ENCODE data around the gene HIVEP2. TPM values are rescaled to one million over a fixed set of nuclear protein-coding genes. Genes with fewer than 3 reads are reported as not detected.

The HIVEP2 gene
- polyA plus RNA-seq, 3 donors = 11.8 to 15.2 (median 11.9) TPM

DNA sequence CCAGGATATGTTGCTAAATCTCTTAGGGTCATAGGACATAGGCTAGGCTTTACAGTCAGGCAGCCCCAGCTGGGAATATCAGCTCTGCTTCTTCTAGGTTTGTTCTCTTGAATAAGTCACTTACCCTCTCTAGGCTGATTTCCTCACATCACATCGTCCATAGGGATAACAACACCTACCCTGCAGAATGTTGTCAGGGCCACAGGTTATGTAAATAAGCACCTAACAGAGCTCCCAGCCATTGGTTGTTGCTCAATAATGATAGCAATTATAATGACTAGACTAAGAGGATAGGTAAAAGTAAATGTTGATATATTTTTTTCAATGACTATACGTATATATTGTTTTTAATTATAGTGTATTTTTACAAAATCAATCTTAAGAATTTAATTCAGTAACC, 135.0 kb downstream of the HIVEP2 start:
- DNase-seq (ENCODE audit: extremely low read depth in 1 of 11, low read depth in 9 of 11, low spot score in 4 of 11) = no peak

DNA sequence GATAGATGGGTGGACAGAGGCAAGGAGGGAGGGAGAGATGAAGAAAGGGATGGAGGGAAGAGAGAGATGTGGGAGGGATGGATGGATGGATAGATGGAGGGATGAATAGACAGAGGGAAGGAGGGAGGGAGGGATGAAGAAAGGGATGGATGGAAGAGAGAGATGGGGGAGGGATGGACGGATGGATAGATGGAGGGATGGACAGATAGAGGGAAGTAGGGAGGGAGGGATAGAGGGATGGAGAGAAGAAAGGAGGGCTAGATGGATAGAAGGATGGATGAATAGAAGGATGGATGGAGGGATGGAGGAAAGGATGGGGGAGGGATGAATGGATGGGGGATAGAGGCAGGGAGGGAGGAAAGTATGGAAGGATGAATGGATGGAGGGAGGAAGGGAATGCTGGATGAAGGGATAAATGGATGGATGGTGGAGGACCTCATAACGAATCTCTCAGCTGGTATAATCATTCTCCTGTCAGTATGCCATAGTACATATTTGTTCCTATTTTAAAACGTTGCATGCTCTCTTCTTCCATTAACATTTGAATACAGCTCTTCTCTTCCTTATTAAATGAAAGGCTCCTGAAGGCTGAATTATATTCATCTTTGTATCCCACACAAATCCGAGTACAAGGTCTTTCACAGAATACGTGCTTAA, 136.4 kb downstream of the HIVEP2 start:
- DNase-seq (ENCODE audit: extremely low read depth in 1 of 11, low read depth in 9 of 11, low spot score in 4 of 11) = no peak

DNA sequence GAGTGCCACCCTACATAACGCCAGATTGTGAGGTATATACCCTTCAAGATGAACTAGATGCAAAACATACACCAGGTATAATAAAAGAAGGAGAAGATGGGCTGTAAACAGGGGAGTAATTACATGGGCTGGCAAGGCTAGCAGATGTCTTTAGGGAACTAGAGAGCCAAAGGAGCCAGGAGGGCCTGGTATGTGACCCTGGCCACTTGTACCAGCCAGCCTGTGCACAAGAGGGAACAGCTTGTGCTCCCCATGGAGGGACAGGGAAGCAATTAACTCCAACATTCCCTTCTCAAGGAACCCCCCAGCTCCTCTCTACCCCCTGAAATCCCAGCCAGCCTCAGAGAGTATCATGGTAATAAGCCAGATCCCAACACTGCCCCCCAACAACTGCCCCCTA, 139.9 kb downstream of the HIVEP2 start:
- no peak for DNase-seq (ENCODE audit: extremely low read depth in 1 of 11, low read depth in 9 of 11, low spot score in 4 of 11)

DNA sequence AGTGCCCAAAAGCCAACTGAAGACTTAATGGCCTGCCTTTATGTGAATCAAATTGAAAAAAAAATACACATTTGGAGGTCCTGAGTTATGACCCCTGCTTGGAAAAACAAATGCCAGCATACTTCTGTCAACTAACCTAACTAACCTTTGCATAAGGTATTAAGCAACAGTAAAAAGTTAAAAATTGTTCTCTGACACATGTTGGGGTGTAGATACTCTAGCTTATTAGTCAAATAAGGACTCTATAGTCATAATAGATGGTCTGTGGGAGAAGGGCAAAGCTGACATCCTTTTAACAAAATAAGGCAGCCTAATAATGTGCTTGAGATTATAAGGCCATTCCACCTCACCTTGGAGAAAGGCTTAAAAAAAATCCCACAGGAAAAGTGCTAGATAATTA, 140.5 kb downstream of the HIVEP2 start:
- DNase-seq (ENCODE audit: extremely low read depth in 1 of 11, low read depth in 9 of 11, low spot score in 4 of 11) = no peak

DNA sequence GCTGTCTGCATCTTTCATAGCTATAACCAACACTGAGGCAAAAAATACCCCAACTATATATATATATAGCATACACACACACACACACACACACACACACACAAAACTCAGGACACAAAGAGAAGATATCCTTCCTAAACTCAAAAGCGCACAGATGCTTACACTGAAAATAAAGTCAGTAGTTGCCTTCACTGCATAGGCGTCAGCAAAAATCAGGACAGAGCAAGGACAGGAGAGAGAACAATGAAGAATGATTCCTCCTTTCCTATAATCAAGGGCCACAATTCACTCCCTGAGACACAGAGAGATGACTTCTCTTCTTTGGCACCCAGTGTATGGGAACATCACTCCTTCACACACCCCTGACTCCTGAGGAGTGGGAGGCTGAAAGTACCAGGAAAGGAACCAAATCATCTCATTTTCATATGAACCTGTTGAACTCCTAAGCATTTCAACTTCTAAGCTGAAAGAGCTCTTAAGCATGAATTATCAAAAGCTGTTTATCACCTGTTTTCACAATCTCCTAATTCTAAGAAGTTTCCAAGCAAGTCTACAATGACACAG, 141.4 kb downstream of the HIVEP2 start:
- DNase-seq (ENCODE audit: extremely low read depth in 1 of 11, low read depth in 9 of 11, low spot score in 4 of 11) = no peak

DNA sequence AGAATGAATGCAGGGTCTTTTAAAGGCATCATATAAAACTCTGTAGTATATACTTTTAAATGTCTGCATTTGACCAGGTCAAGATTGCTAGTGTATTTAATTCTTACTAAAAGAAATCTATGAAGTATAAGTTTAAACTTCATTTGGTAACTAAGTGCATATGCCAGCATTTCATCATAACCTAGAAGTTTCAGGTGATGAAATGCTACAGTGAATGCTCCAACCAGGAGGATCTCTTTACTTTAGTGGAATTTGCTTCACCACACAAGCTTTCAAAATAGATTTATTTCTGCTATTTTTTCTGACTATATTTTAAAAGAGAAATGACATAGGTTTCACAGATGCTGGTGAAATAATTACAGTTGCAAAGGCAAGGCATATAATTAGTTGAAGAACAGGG, 141.9 kb downstream of the HIVEP2 start:
- DNase-seq (ENCODE audit: extremely low read depth in 1 of 11, low read depth in 9 of 11, low spot score in 4 of 11) = no peak

DNA sequence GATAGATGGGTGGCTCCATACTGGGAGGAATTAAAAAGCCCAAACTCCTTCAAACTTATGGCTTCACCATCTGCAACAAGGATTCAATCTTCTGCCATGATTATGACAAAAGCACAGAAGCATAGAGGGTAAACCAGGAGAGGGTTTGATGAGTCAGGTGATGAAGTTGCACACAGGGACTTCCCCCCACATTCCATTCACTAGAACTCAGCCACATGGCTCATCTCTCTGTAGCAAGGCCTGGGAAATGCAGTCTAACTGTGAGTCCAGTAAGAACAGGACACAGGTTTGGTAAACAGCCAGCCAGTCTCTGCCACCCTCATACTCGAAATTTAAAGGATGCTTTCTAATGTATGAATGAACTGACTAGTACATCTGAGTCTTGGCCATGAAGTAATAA, 142.9 kb downstream of the HIVEP2 start:
- no peak for DNase-seq (ENCODE audit: extremely low read depth in 1 of 11, low read depth in 9 of 11, low spot score in 4 of 11)

DNA sequence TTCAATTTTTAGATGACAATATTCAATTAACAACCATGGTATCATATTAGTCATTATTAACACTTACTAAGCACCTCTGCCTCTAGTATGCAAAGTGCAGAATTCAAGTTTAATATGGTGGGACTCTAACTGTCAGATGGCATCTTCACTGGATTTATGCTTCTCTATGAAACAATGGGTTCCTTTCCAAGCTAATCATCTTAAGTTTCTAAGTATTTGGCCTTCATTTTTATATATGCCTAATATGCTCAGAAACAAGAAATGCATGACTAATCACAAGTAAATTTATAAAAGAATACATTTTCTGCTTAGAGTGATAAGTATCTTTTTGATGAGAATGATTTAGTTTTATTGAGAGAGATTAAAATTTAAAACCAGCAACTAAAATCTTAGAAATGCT, 144.7 kb downstream of the HIVEP2 start:
- DNase-seq (ENCODE audit: extremely low read depth in 1 of 11, low read depth in 9 of 11, low spot score in 4 of 11) = no peak

DNA sequence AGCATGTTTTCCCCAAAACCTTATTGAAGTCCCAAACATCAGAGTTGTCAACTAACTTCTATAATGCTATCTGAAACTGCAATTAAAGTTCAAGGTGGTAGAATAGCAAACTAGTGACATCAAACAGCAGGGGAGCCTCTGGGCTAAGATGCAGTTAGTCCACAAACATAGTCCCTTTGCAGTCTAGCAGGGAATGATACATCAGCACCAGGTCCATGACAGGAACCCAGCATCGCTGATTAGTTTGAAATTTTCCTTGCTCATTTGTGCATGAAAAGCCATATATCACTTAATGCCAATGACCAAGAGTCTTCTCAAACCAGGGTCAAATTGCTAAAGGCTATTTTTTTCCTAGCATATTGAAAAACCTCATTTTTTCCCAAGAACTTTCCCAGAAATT, 145.3 kb downstream of the HIVEP2 start:
- DNase-seq (ENCODE audit: extremely low read depth in 1 of 11, low read depth in 9 of 11, low spot score in 4 of 11) = no peak

DNA sequence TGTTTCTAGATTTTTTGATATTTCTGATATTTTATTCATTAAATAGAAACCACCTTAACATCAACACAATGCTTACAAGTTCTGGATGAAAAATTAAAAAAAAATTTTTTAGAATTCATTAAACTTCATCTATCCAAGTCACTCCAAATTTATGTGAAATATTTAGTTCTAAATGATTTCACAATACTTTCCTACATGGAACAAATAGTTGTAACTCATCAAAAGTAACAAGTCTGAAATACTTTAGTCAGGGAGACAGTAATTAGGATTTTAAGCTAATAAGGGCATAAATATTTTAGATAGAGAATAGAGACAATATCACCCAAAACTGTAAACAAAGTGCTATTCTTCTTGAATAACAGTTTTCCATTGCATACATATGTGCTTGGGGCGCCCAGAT, 147.8 kb downstream of the HIVEP2 start:
- DNase-seq (ENCODE audit: extremely low read depth in 1 of 11, low read depth in 9 of 11, low spot score in 4 of 11) = no peak

DNA sequence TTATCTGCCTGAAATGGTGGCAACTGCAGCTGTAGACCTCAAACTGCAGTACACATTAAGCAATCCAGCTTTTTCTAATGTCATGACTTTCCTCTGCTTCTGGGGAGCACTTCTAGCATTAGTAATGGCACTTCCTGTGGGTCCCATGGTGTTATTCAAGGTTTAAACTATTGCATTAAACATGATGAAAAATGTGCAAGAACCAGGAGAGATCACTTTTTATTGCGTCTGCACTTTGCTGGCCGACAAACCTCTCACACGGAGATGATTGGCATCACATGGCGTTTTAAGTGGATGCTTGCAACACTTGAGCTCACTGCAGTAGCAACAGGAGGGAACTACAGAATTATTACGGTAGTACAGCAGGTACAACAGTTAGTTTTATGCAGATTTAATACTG, 148.4 kb downstream of the HIVEP2 start:
- DNase-seq (ENCODE audit: extremely low read depth in 1 of 11, low read depth in 9 of 11, low spot score in 4 of 11) = no peak

DNA sequence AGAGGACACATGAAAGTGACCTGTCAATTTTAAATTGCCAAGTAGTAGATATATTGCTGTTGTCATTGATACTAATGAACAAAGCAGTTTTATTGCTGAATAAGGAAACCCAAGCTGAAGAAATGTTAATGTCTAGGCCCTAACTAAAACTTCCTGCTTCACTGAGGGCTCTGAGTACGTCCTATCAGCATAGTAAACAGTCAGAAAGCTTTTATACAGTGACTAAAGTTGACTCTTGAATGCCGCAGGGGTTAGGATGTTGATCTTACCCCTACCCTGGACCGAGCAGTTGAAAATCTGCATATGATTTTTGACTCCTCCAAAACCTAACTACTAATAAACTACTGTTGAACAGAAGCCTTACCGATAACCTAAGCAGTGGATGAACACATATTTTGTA, 149.0 kb downstream of the HIVEP2 start:
- no peak for DNase-seq (ENCODE audit: extremely low read depth in 1 of 11, low read depth in 9 of 11, low spot score in 4 of 11)

DNA sequence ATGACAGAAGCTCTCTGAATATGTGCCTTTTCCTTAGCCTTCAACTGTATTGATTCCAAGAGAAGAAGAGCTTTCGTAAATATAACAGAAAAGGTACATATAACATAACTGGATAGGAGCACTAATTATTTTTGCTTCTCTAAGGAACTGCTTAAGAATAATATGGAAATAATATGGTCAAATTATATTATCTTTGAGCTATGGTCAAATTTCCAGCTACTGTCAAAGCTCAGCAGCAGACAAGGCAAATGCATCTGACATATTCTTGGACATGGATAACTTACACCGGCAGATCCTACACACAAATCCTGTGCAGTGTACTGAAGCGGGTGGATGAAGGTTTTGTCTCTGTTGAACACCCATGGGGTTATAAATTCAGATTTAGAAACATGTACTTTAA, 150.6 kb downstream of the HIVEP2 start:
- no peak for DNase-seq (ENCODE audit: extremely low read depth in 1 of 11, low read depth in 9 of 11, low spot score in 4 of 11)

DNA sequence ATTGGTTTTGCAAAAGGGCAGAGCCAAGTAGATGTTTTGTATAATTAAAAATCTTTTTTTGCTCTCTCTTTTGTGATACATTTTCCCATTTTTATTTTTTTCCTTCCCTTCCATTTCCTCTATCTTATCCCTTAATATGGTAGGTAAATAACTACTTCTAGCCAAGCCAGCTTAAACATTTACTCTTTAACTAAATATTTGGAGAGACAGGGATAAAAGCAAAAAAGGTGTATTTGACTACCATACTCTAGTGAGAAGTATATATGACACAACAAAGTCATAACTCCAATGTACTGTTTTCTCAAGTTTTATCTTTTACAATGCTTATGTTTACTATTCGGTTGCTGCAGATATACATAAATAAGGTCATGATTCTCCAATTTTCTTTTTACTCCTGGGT, 154.7 kb downstream of the HIVEP2 start:
- no peak for DNase-seq (ENCODE audit: extremely low read depth in 1 of 11, low read depth in 9 of 11, low spot score in 4 of 11)

DNA sequence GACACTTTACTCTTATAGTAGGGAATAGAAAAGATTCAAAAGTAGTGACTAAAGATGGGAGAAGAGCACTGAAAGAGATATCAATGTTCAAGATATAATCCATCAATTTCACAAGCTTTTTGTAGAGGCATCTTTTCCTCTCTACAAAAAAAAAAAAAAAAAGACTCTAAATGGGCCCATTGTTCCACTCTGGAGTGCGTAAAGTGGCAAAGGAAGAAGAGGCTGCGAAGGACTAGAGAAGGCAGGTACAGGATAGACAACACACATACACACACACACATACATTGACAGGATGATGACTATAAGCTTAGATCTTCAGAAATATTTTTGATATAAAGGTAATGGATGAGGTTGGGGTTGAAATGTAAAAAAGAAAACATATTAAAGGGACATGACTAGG, 157.6 kb downstream of the HIVEP2 start:
- no peak for DNase-seq (ENCODE audit: extremely low read depth in 1 of 11, low read depth in 9 of 11, low spot score in 4 of 11)

DNA sequence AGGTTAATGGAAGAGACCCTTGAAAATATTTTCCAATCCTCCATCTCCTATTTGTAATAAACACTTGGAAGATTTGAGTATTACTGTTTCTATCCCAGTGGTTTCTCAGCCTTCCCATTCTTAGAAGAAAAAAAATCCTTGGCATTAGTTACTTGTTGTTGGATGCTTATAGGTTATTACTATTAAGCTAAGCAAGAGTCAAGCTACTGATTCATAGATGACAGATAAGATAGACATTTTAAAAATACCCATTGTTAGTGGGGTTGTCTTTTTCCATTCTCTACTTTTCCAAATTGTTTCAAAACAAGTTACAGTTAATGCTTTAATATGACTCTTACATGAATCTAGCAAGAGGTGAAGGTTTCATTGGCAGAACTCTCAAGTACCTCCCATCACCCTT, 158.5 kb downstream of the HIVEP2 start:
- no peak for DNase-seq (ENCODE audit: extremely low read depth in 1 of 11, low read depth in 9 of 11, low spot score in 4 of 11)

DNA sequence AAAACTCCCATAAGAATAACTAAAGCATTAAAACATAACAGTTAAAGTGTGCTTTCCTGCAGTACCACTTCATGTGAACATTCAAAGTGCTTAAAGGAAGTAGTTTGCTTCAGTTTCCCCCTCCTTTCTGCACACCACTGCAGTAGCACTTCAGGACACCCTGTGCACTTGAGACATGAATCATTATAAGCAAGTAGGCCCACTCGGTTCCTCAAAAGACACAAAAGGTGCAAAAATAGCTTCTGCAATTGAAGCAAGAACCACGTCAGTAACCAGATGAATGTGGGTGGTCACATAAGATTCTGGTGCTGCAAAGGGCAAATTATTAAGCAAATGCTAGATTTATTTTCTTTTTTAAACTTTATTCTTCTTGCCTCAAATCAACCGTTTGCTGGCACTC, 160.6 kb downstream of the HIVEP2 start:
- DNase-seq (ENCODE audit: extremely low read depth in 1 of 11, low read depth in 9 of 11, low spot score in 4 of 11) = no peak

DNA sequence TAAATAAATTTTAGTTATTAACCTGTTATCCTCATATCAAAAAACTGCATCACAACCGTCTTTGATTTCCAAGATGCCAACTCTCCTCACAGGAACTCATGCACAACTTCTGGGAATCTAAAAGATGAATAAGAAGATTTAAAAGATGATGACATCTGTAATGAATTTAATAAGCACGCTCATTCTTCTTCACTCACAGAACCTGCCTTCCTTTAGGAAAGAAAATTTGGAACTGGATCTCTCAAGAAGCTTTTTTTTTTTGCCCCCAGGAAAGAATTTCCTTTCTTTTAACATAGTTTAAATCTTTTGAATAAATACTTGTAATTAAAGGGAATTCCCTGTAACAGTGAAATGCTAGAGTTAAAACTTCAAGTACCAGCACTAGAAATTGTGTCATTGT, 161.5 kb downstream of the HIVEP2 start:
- DNase-seq (ENCODE audit: extremely low read depth in 1 of 11, low read depth in 9 of 11, low spot score in 4 of 11) = no peak

DNA sequence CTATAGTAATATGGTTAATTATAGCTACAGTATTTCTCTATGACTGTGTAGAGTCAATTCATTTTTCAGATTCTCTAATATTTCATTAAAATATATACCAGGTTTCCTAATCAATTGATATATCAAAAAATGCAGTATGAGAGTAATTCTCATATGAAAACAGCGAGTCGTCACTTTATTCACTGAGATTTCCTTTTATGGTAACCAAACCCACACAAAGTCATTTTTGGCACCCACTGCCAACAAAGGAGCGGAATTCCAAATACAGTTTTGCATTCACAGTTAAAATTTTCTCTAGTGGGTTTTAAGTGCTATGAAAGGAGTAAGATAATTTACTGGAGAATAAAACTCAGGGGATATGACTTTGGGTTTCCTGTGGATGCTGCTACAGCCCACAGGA, 163.8 kb downstream of the HIVEP2 start:
- no peak for DNase-seq (ENCODE audit: extremely low read depth in 1 of 11, low read depth in 9 of 11, low spot score in 4 of 11)

DNA sequence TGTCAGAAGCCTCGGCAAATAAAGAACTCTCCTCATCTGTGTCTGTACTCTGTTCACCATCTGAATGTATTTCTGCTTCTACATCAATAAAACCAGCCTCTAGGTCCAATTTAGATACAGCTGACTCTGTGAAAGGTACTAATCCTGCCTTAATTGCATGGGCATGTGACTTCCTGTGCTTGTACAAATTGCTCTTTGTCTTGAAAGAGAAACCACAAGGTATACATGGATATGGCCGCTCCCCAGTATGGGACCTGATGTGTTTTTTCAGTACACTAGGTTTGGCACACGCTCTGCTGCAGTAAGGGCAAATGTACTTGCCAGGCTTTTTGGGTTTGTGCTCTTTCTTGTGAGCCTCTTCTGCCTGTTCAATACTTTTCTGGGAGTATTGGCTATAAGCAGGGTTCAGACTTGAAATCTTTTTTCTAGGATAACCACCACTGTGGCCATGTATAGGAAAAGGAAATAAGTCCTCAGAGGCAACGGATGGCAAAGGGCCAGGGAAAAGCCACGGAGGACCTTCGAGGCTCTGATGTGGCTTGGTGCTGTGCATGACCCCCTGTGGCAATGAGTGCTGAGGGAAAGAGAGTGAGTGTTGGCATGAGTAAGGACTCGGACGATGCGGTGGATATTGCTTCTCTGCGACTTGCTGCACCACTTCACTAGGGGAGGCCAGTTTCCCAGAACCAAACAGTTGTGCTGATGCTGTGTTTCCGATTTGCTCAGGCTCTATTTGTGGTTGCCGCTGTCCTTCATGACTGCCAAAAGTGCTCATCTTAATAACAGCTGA, 170.9 kb downstream of the HIVEP2 start:
- DNase-seq (ENCODE audit: extremely low read depth in 1 of 11, low read depth in 9 of 11, low spot score in 4 of 11) = no peak

DNA sequence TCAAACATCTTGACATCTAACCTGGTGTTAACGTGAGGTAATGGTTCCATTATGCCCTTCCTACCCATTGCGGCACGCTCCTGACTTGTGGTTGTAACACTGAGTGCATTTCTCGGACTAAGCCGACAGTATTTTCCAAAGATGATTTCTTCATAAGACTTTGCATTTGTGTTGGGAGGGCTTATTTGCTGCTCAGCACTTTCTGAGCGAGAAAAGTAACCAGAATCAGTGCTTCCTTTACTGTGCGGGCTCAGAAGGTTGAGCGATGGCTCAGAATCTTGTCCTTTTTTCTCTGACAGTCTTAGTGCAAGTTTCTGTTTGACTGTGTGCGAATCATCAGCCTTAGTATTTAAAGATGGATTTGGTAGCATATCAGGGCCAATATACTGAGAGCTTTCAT, 171.7 kb downstream of the HIVEP2 start:
- no peak for DNase-seq (ENCODE audit: extremely low read depth in 1 of 11, low read depth in 9 of 11, low spot score in 4 of 11)

Data from renal cortex interstitium (tissue), 11 donors.